Activated naive CD8-positive, alpha-beta T cell treated with anti-CD3 and anti-CD28 coated beads, Interleukin-2, amount 50 U/mL, for 24 hours (primary cell): ENCODE measurements around the gene C11orf54.
A peak's percentile ranks its signal among the peaks of the same experiment; 100 is the strongest.

Experiments
- ATAC-seq: fragments of 150-1000 bp; cut with Tn5 transposase; one replicate; pipeline ENCODE4 v1.10.0; 2021
- DNase-seq: peaks from one replicate; pipeline ENCODE4 v3.0.0; 2021
- H3K27ac Mint-ChIP-seq: one replicate; pipeline ENCODE4 v1.8.0; 2021; ENCODE audit warnings: mild to moderate bottlenecking, mixed read lengths
- H3K27me3 Mint-ChIP-seq: one replicate; pipeline ENCODE4 v1.8.0; 2021; ENCODE audit warnings: mixed read lengths
- H3K36me3 Mint-ChIP-seq: one replicate; pipeline ENCODE4 v1.8.0; 2021; ENCODE audit warnings: low read depth, mixed read lengths
- H3K4me1 Mint-ChIP-seq: one replicate; pipeline ENCODE4 v1.8.0; 2021; ENCODE audit warnings: mixed read lengths
- H3K4me3 Mint-ChIP-seq: one replicate; pipeline ENCODE4 v1.8.0; 2021; ENCODE audit warnings: mild to moderate bottlenecking, moderate library complexity, mixed read lengths
- H3K9me3 Mint-ChIP-seq: one replicate; pipeline ENCODE4 v1.8.0; 2021; ENCODE audit warnings: mixed read lengths

C11orf54 gene

GRCh38 chr11:93727985-93728791 is 13.3 kb upstream of the C11orf54 start:
- no peak overlapping the region for H3K4me3 Mint-ChIP-seq
- ATAC-seq: no peak
- H3K9me3 Mint-ChIP-seq: no peaks in the 10 kb centered on the region
- H3K36me3 Mint-ChIP-seq: peaks cover 74% of the 10 kb centered on the region
- peak overlapping the region; percentile 73 for H3K27ac Mint-ChIP-seq
- no peak for DNase-seq
- no peaks in the 10 kb centered on the region for H3K27me3 Mint-ChIP-seq
- H3K4me1 Mint-ChIP-seq: peaks cover 7% of the 10 kb centered on the region

- H3K4me1 Mint-ChIP-seq: peaks cover 13% of the 10 kb centered on the region
- peaks cover 77% of the 10 kb centered on the region for H3K36me3 Mint-ChIP-seq
Measured at GRCh38 chr11:93728792-93729128, 12.7 kb upstream of the C11orf54 start.

GRCh38 chr11:93729129-93729616 is 12.3 kb upstream of the C11orf54 start:
- no peak for DNase-seq
- H3K4me3 Mint-ChIP-seq: no peak overlapping the region
- ATAC-seq: peak; percentile 31
- no peaks in the 10 kb centered on the region for H3K27me3 Mint-ChIP-seq
- H3K4me1 Mint-ChIP-seq: peaks cover 16% of the 10 kb centered on the region
- peaks cover 80% of the 10 kb centered on the region for H3K36me3 Mint-ChIP-seq
- no peaks in the 10 kb centered on the region for H3K9me3 Mint-ChIP-seq
- peak overlapping the region; percentile 55 for H3K27ac Mint-ChIP-seq

More at GRCh38 chr11:93728792-93729128, 12.7 kb upstream of the C11orf54 start:
- H3K27me3 Mint-ChIP-seq: no peaks in the 10 kb centered on the region
- ATAC-seq: peak; percentile 34
- no peak overlapping the region for H3K4me3 Mint-ChIP-seq
- DNase-seq: no peak
- H3K27ac Mint-ChIP-seq: peak overlapping the region; percentile 55
- H3K9me3 Mint-ChIP-seq: no peaks in the 10 kb centered on the region

- Mint-ChIP-seq H3K9me3 (no peaks in the 10 kb centered on the region), H3K36me3 (peaks cover 83% of the 10 kb centered on the region), H3K4me3 (no peak overlapping the region), H3K27ac (peak overlapping the region; percentile 52), H3K4me1 (peaks cover 28% of the 10 kb centered on the region), H3K27me3 (no peaks in the 10 kb centered on the region)
- ATAC-seq (peak; percentile 14), DNase-seq (no peak)
Measured at GRCh38 chr11:93730108-93731107, 11.1 kb upstream of the C11orf54 start.

GRCh38 chr11:93732237-93732892 is 9.1 kb upstream of the C11orf54 start:
- peak overlapping the region; percentile 6 for H3K4me3 Mint-ChIP-seq
- peaks cover 94% of the 10 kb centered on the region for H3K36me3 Mint-ChIP-seq
- H3K9me3 Mint-ChIP-seq: no peaks in the 10 kb centered on the region
- peaks cover 45% of the 10 kb centered on the region for H3K4me1 Mint-ChIP-seq
- no peaks in the 10 kb centered on the region for H3K27me3 Mint-ChIP-seq
- DNase-seq (no peak), ATAC-seq (no peak)
- peak overlapping the region; percentile 68 for H3K27ac Mint-ChIP-seq

GRCh38 chr11:93733474-93733873 is 8.0 kb upstream of the C11orf54 start:
- Mint-ChIP-seq H3K27ac (peak overlapping the region; percentile 100), H3K9me3 (no peaks in the 10 kb centered on the region), H3K4me3 (peak overlapping the region; percentile 99), H3K4me1 (peaks cover 56% of the 10 kb centered on the region), H3K36me3 (peaks cover 98% of the 10 kb centered on the region), H3K27me3 (no peaks in the 10 kb centered on the region)
- DNase-seq (no peak), ATAC-seq (no peak)

GRCh38 chr11:93734427-93735222 is 6.8 kb upstream of the C11orf54 start:
- Mint-ChIP-seq H3K9me3 (no peaks in the 10 kb centered on the region), H3K4me1 (peaks cover 66% of the 10 kb centered on the region), H3K27me3 (no peaks in the 10 kb centered on the region), H3K4me3 (peak overlapping the region; percentile 99), H3K36me3 (peaks cover 99% of the 10 kb centered on the region), H3K27ac (peak overlapping the region; percentile 100)
- peak; percentile 33 for ATAC-seq
- DNase-seq: no peak

- H3K9me3 Mint-ChIP-seq: no peaks in the 10 kb centered on the region
- ATAC-seq (no peak), DNase-seq (no peak)
- peaks cover 71% of the 10 kb centered on the region for H3K4me1 Mint-ChIP-seq
- no peaks in the 10 kb centered on the region for H3K27me3 Mint-ChIP-seq
- H3K27ac Mint-ChIP-seq: peak overlapping the region; percentile 100
- peaks cover 98% of the 10 kb centered on the region for H3K36me3 Mint-ChIP-seq
- H3K4me3 Mint-ChIP-seq: peak overlapping the region; percentile 99
Measured at GRCh38 chr11:93735627-93736026, 5.8 kb upstream of the C11orf54 start.

- peak overlapping the region; percentile 100 for H3K27ac Mint-ChIP-seq
Measured at GRCh38 chr11:93736129-93736528, 5.3 kb upstream of the C11orf54 start.

GRCh38 chr11:93737904-93738612 is 3.4 kb upstream of the C11orf54 start:
- Mint-ChIP-seq H3K4me1 (peaks cover 79% of the 10 kb centered on the region), H3K36me3 (peaks cover 88% of the 10 kb centered on the region), H3K27me3 (no peaks in the 10 kb centered on the region), H3K4me3 (peak overlapping the region; percentile 99), H3K27ac (peak overlapping the region; percentile 100), H3K9me3 (no peaks in the 10 kb centered on the region)
- ATAC-seq: no peak
- DNase-seq: no peak

More at GRCh38 chr11:93736129-93736528, 5.3 kb upstream of the C11orf54 start:
- H3K4me1 Mint-ChIP-seq: peaks cover 75% of the 10 kb centered on the region
- no peak for DNase-seq
- no peaks in the 10 kb centered on the region for H3K27me3 Mint-ChIP-seq
- H3K4me3 Mint-ChIP-seq: peak overlapping the region; percentile 99
- no peaks in the 10 kb centered on the region for H3K9me3 Mint-ChIP-seq
- no peak for ATAC-seq
- H3K36me3 Mint-ChIP-seq: peaks cover 99% of the 10 kb centered on the region

GRCh38 chr11:93738647-93739081 is 2.8 kb upstream of the C11orf54 start:
- H3K4me1 Mint-ChIP-seq: peaks cover 76% of the 10 kb centered on the region
- peaks cover 85% of the 10 kb centered on the region for H3K36me3 Mint-ChIP-seq

GRCh38 chr11:93740031-93740729 is 1.3 kb upstream of the C11orf54 start:
- Mint-ChIP-seq H3K4me1 (peaks cover 73% of the 10 kb centered on the region), H3K27ac (peak overlapping the region; percentile 100), H3K4me3 (peak overlapping the region; percentile 99), H3K27me3 (no peaks in the 10 kb centered on the region), H3K9me3 (no peaks in the 10 kb centered on the region), H3K36me3 (peaks cover 72% of the 10 kb centered on the region)
- peak; percentile 54 for DNase-seq
- peak; percentile 22 for ATAC-seq

More at GRCh38 chr11:93738647-93739081, 2.8 kb upstream of the C11orf54 start:
- Mint-ChIP-seq H3K9me3 (no peaks in the 10 kb centered on the region), H3K4me3 (peak overlapping the region; percentile 99), H3K27me3 (no peaks in the 10 kb centered on the region), H3K27ac (peak overlapping the region; percentile 100)
- DNase-seq: no peak
- no peak for ATAC-seq
